Ureter (tissue), 1 donor: Measurements from ENCODE around the gene GPAT3. TPM values are rescaled to one million over a fixed set of nuclear protein-coding genes. Genes with fewer than 3 reads are reported as not detected.

ENCODE experiments used
- DNase-seq: peaks from one replicate; pipeline ENCODE4 v3.0.0-alpha.2; 2020; ENCODE audit warnings: low spot score
- total RNA-seq: library from RNA; stranded (reverse); gene quantifications from one replicate; pipeline ENCODE4 v1.2.4, GENCODE V29; 2023
- donor health status: DM: yes; HTN: yes; CAD: no.

Gene GPAT3
- total RNA-seq, 1 donor from 2014 or later = 3.3 TPM

GRCh38 chr4:83644677-83645659 is 109.1 kb downstream of the GPAT3 start:
- no peak for DNase-seq

- DNase-seq = no peak
Observed at GRCh38 chr4:83646538-83647239, 110.8 kb downstream of the GPAT3 start.

GRCh38 chr4:83651846-83652245 is 115.9 kb downstream of the GPAT3 start:
- no peak for DNase-seq

Other genes starting within 250 kb of the GPAT3 start
- gene HPSE, start 201.3 kb upstream of the GPAT3 start, total RNA-seq = 1.1 TPM
- gene HELQ, start 80.3 kb upstream of the GPAT3 start, total RNA-seq = 15.9 TPM
- 42.8 TPM for gene MRPS18C, start 80.0 kb upstream of the GPAT3 start, total RNA-seq
- 12.7 TPM for gene ABRAXAS1, start 51.0 kb upstream of the GPAT3 start, total RNA-seq